RWPE1 (cell line): Measurements from ENCODE around the gene OR7G1.

Source experiments
- CTCF ChIA-PET: fragments of 350-600 bp; sonication (Branson Sonifier 250); formaldehyde crosslinking; extraction: SDS; loops from one replicate; lab custom pipeline; 2021; lab: Yijun Ruan, JAX
- POLR2A ChIA-PET: fragments of 400-600 bp; formaldehyde crosslinking; extraction: SDS; loops from one replicate; lab custom pipeline; 2020; ENCODE audit warnings: antibody characterized with exemption; ENCODE audit not compliant: low non-redundant PET; lab: Yijun Ruan, JAX
- DNase-seq: peaks from one replicate; pipeline ENCODE4 v3.0.0; 2012; ENCODE audit warnings: low spot score
- H3K27ac ChIP-seq: fragments of 450-650 bp; 2 replicates; pipeline ENCODE4 v1.5.1; 2017
- TF ChIP-seq, protein P1 (sequence below): fragments of 450-650 bp; conservative IDR thresholded peaks from 2 replicates; pipeline ENCODE4 v1.5.1; 2017; ENCODE audit warnings: low read depth, mild to moderate bottlenecking

OR7G1 gene

DNA sequence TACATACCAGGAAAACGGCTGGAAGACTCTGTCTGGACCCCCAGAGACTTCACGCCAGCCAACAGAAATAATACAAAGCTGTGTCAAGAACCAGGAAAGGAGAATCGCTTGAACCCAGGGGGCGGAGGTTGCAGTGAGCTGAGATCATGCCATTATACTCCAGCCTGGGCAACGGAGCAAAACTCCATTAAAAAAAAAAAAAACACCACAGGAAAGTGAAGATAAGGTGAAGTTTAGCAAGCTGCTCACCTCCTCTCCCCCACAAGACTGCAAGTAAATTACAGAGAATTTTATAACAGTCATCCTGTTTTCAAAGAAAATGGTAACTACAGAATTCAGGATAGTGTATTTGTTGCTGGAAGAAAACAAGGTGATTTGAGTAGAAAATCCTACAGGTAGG lies 984 bp upstream of the OR7G1 start:
- CTCF ChIA-PET = interaction anchor here (0.8 kb wide), 1 partner anchor 536 kb away, joined by 4 read pairs; no protein-coding TSS in a partner anchor
- no peak overlapping the region for H3K27ac ChIP-seq
- DNase-seq = no peak
- TF ChIP-seq, protein P1, sequence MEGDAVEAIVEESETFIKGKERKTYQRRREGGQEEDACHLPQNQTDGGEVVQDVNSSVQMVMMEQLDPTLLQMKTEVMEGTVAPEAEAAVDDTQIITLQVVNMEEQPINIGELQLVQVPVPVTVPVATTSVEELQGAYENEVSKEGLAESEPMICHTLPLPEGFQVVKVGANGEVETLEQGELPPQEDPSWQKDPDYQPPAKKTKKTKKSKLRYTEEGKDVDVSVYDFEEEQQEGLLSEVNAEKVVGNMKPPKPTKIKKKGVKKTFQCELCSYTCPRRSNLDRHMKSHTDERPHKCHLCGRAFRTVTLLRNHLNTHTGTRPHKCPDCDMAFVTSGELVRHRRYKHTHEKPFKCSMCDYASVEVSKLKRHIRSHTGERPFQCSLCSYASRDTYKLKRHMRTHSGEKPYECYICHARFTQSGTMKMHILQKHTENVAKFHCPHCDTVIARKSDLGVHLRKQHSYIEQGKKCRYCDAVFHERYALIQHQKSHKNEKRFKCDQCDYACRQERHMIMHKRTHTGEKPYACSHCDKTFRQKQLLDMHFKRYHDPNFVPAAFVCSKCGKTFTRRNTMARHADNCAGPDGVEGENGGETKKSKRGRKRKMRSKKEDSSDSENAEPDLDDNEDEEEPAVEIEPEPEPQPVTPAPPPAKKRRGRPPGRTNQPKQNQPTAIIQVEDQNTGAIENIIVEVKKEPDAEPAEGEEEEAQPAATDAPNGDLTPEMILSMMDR = no peak
- POLR2A ChIA-PET = no interaction called here

DNA sequence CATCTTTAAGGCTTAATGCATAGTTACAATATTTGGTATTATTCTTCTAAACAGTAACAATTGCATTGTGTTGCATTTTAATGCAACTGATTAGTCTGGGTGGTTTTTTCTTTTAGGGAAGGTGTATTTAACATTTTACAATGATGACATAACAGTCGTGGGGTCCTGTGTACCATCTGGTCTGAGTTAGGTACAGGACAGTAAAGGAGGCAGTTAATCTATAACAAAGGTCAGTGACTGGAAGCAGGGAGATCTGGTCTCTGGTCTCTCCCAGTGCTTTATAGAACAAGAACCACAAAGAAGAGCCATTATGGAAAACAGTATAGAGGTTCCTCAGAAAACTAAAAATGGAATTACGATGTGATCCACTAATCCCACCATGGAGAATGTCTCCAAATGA lies 5.6 kb downstream of the OR7G1 start:
- ChIA-PET CTCF (no interaction called here), POLR2A (no interaction called here)
- no peak for DNase-seq
- H3K27ac ChIP-seq = no peak overlapping the region
- TF ChIP-seq, protein P1 = no peak

- DNase-seq = no peak
- ChIA-PET POLR2A (no interaction called here), CTCF (interaction anchor here (0.6 kb wide), 1 partner anchor 529 kb away, joined by 4 read pairs; no protein-coding TSS in a partner anchor)
- TF ChIP-seq, protein P1 = no peak
- no peak within 1 kb of the TSS for H3K27ac ChIP-seq
Observed at GRCh38 chr19:9107375-9107774, 8.2 kb downstream of the OR7G1 start, which contains the start of gene OR7G2. Gene OR7G2, minus strand, starts transcription at chr19:9107475. Its CDS starts 4,232 bp downstream, at chr19:9103243.

- DNase-seq = no peak
- H3K27ac ChIP-seq = no peak within 1 kb of the TSS
- CTCF ChIA-PET = interaction anchor here (0.6 kb wide), 2 partner anchors 41 to 177 kb away, joined by 4 to 6 read pairs; no protein-coding TSS in a partner anchor
- POLR2A ChIA-PET = no interaction called here
- TF ChIP-seq, protein P1 = no peak
Observed at GRCh38 chr19:9086761-9087160, 28.8 kb downstream of the OR7G1 start, which contains the start of gene OR1M1. Gene OR1M1, plus strand, starts transcription at chr19:9087061. Its CDS starts 6,184 bp downstream, at chr19:9093245.

DNA sequence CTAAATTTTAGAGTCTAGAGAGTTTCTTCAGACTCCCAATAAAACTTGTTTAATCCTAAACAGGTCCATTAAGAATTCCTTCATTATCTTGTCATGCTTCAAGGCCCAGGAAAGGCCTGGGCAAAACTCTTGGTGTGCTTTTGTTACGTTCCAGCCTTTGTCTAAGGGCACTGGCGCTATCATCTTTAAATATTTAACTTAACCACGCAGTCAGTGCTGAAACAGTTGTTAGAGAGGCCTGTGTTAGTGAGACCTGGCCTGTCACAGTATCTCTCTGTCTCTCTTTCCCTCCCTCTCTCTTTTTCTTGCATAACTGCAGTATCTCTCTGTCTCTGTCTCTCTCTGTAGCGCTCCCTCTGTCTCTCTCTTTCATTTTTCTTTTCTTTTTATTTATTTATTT lies 36.9 kb downstream of the OR7G1 start:
- TF ChIP-seq, protein P1 = no peak
- ChIA-PET POLR2A (no interaction called here), CTCF (no interaction called here)
- DNase-seq = no peak
- H3K27ac ChIP-seq = no peak overlapping the region

- H3K27ac ChIP-seq = no peak overlapping the region; the same call in 1 of the 2 replicates
- ChIA-PET CTCF (no interaction called here), POLR2A (no interaction called here)
- DNase-seq = no peak
- TF ChIP-seq, protein P1 = no peak
Observed at GRCh38 chr19:9076901-9077300, 38.7 kb downstream of the OR7G1 start.
